Superior temporal gyrus (tissue), 1 donor: Measurements from ENCODE around the gene CDPF1.
A peak's percentile ranks its signal among the peaks of the same experiment; 100 is the strongest.

ENCODE experiments used
- DNase-seq: peaks from one replicate; pipeline ENCODE4 v3.0.0-alpha.2; 2016; ENCODE audit errors: extremely low spot score

Gene CDPF1

DNA sequence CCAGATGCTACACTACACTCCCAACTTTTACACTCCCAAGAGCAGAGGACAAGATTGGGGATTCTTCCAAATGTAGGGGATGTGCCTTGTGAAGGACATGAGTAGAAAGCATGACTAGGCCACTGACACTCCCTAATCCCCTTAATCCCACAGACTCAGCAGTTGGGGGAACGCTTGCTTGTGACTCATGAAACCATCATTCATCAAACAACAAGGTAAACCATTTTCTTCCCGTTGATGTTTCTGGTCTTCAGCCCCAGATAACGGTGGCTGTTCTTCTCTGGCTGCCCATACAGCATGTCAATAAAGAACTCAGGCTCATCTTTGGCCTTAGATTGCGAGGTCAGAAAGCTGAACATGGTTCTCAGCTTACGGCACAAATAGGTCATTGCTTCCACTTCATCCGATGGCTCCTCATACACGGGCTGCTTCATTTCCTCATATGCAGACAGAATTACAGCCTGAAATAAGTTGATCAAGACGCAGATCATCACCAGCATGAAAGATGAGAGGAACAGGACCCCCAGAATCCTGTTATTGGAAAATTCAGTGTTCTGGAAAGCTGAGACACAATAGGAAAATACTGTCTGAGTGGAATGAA lies 6.4 kb upstream of the CDPF1 start:
- DNase-seq, result no peak

GRCh38 chr22:46251816-46252380 lies 1.8 kb upstream of the CDPF1 start:
- no peak for DNase-seq

GRCh38 chr22:46251266-46251665 lies 1.2 kb upstream of the CDPF1 start:
- DNase-seq, result no peak

- DNase-seq, result no peak
These were observed 661 bp upstream of the CDPF1 start for GRCh38 chr22:46250783-46251125.

DNA sequence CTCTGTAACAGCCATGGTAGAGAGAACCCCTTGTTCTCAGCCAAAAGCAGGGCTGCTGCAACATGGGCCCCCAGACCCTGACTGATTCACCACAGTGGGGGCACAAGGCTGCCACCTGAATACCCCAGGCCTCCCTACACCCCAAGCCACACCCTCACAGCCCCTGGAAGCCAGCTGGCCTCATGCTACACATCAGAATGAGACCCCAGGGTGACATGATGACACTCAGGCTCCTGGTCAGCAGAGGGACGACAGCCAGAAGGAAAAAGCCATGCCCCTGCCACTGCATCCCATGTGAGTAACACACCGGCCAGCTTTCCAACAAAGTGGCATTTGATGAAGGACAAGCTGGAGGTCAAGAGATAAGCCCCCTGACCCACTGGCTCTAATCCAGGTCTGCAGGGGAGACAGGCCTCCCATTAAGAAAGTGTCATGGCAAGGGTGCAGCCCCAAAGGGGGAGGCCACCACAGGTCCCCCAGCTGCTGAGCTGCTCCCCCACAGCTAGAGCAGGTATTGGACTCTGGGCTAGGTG lies 2.6 kb downstream of the CDPF1 start:
- DNase-seq, result no peak

GRCh38 chr22:46246178-46246577 lies 3.9 kb downstream of the CDPF1 start:
- DNase-seq, result no peak

- peak; percentile 61 for DNase-seq
These were observed 4.6 kb downstream of the CDPF1 start for GRCh38 chr22:46245511-46245910.

DNA sequence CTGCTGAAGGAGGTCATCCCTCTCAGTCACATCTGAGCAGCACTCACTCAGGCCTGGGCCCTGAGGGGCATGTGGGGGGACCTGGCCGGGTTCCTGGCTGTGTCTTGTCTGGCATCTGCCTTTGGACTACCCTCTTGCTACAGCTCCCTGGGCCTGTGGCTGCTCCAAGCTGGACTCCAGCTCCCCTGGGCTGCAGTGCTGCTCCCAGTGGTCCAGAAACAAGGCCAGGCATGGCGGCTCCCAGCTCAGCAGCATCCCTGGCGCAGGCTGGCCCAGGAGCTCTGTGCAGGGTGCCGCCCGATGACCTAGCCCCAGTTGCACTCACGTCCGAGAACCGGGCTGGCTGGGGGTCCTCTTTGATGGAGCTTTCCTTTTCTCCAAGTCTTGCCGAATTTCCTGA lies 5.3 kb downstream of the CDPF1 start:
- DNase-seq, result no peak

- no peak for DNase-seq
These were observed 8.0 kb downstream of the CDPF1 start for GRCh38 chr22:46242076-46242475.

DNA sequence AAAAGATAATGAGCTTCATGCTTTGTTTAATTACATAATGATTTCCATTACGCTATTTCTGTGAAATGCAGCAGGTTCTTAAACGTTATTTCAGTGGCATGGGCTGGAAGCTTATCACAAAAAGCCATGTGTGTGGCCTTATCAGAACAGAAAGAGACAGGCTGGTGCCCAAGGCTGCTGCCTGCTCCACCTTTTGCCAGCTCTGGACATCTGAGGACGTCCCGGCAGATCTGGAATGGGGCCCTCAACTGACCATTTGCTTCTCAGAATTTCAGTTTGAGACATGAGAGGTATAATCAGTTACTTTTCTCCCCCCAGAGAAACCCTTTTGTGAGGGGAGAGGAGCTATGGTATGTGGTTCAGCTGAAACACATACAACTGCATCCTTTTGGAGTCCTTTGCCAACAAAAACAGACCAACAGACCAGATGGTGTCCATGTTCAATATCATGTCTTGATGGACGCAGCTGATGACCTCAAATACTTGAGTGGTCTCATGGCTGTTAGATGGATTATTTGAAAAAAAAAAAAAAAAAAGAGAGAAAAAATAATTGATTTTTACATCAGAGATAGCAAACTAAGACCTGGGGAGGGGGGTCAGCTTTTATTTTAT lies 8.6 kb downstream of the CDPF1 start:
- no peak for DNase-seq

DNA sequence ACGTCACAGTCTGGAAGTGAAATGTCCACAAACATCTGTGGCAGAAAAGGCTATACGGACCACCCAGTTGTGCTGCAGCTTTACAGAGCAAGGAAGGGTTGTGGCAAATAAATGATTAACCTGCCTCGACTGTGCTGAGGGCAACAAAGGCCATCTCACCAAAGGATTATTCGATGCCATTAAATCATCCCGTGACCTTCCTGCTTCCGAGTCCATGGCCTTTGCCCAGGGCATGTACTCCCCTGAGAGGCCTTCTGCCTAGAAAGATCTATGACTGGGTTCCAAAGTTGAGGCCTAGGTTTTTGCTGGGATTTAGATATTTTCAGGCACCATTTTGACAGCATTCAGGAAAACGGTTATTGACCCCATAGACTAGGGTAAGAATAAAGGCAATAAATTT lies 9.2 kb downstream of the CDPF1 start:
- DNase-seq, result no peak

DNA sequence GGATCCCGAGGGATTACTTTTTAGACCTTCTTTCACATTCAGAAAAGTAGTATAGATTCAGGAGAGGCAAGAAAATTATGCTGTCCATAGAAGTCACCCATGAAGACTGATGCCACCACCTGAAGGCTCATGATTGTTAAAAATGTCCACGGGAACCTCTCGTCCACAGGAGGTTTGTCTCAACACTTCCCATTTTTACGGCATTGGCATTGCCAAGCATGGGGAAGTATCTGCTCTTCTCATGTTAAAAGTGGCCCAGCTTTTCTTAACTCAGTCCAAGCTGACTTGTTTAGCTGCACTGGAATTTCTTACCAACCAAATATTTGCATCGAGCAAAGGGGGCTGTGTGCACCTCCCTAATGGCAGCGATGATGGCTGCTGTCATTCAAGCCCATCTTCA lies 9.6 kb downstream of the CDPF1 start:
- no peak for DNase-seq

GRCh38 chr22:46240073-46240472 lies 10.0 kb downstream of the CDPF1 start:
- DNase-seq, result no peak

GRCh38 chr22:46239261-46240048 lies 10.6 kb downstream of the CDPF1 start:
- no peak for DNase-seq

DNA sequence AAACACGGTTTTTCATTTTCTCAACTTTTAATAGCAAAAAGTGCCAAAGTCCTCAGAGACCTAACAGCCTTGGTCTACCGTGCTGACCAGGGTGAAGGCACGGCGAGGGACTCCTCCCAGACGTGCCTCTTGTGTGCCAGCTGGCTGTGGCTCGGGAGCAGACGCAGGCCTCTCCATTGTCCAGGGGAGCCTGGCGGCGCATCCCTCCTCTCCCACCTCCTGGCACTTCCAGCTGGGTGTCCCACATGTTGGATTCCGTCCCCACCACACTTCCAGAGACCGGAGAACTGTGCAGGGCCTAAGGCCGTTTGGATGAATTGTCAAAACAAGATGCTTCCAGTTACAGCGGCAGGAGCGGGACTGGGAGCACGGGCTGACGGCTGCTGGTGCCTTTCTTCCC lies 11.6 kb downstream of the CDPF1 start:
- peak; percentile 61 for DNase-seq

- no peak for DNase-seq
These were observed 12.5 kb downstream of the CDPF1 start for GRCh38 chr22:46237453-46238124.

GRCh38 chr22:46234969-46235368 lies 15.1 kb downstream of the CDPF1 start:
- DNase-seq, result no peak

- DNase-seq, result peak; percentile 75
These were observed 16.9 kb downstream of the CDPF1 start for GRCh38 chr22:46233231-46233630.

DNA sequence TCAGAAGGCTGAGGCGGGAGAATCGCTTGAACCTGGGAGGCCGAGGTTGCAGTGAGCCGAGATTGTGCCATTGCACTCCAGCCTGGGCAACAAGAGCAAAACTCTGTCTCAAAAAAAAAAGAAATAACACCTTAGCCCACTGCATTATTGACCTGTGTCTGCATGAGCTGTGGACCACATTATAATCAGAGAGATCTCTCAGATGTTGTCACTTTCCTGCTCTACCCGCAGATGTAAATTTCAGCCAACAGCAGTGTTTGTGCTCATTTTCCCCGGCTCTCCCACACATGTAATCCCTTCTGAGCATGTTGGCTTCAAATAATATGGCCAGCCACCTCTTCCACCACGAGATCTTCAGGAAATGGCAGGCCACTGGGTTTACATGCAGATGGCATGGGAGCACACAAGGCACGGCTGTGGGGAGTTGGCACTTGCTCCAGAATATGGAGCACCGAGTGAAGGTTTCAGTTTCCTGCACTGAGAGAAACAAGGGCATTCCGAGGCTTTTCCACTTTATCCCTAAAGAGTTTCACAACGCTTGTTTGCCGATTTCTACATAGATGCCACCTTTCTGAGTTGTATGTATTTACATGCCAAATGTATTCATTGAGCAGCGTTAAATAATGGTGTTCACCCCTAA lies 19.7 kb downstream of the CDPF1 start:
- no peak for DNase-seq

DNA sequence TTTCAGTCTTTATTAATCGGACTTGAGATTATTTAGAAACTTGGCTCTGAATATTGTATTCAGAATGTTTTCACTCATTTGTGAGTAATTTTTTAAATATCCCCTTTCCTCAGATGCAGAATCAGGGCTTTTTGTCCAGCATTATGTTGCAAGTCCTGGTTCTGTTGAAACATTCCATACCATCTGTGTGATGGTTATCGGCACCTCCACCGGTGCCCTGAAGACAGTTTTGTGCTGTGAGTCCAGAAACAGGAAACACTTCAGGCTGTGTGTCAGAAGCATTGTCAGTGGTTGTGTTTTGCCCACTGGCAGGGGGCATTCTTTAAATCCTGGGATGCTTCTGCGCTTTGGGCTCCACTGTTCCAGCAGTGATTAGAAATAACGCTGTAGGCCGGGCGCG lies 20.4 kb downstream of the CDPF1 start:
- DNase-seq, result no peak

DNA sequence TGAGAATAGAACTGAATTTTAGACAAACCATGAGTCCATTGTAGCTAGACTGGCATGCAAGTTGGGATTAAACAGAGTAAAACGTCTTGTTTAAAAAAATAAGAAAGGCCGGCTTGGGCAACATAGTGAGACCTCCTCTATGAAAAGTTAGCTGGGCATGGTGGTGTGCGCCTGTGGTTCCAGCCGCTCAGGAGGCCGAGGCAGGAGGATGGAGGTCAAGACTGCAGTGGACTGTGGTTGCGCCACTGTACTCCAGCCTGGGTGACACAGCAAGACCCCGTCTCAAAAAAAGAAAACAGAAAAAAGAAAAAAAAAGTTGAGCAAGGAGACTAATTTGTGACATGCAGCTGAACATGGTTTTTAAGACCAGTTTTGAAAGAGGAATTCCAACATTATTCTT lies 23.5 kb downstream of the CDPF1 start:
- DNase-seq, result no peak

- no peak for DNase-seq
These were observed 24.5 kb downstream of the CDPF1 start for GRCh38 chr22:46225631-46226030.
